Stimulated activated CD4-positive, alpha-beta T cell treated with anti-CD3 and anti-CD28 coated beads, Interleukin-12 subunit alpha, Interleukin-12 subunit beta, amount 100 ng/mL, for 48 hours (primary cell): ENCODE data around the gene BIRC6.
"Not testable (repeated sequence)": the region's sequence is repeated elsewhere in the genome, so short reads cannot be mapped to it uniquely, and the experiment has no call there.

Experiments used
- DNase-seq, 3 donors: peaks; one replicate each; pipeline ENCODE4 v3.0.0-alpha.2; 2020; ENCODE audit warnings: low read depth in 2 of 3, low spot score in 1 of 3

BIRC6 gene

GRCh38 chr2:32611771-32612170 lies 254.9 kb downstream of the BIRC6 start:
- no peak for DNase-seq

DNA sequence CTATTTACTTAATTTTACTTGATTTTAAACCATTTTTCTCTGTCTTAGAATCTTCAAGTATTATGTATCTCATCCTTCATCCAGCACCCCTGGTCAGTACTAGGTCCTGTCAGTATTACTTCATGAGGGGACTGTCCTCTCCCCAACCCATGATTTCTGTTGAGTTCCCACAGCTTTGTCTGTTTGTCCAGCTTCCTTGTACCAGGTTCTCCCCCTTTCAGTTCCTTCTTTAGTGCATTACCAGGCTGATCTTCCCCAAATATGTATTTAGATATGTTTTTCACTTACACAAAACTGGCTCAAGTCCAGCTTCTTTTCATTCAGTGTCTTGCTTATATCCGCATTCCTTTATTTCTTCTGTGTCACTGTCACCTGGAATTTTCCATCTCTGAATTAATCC lies 257.3 kb downstream of the BIRC6 start:
- DNase-seq: no peak

GRCh38 chr2:32617599-32618189 lies 260.9 kb downstream of the BIRC6 start:
- DNase-seq: no peak

DNA sequence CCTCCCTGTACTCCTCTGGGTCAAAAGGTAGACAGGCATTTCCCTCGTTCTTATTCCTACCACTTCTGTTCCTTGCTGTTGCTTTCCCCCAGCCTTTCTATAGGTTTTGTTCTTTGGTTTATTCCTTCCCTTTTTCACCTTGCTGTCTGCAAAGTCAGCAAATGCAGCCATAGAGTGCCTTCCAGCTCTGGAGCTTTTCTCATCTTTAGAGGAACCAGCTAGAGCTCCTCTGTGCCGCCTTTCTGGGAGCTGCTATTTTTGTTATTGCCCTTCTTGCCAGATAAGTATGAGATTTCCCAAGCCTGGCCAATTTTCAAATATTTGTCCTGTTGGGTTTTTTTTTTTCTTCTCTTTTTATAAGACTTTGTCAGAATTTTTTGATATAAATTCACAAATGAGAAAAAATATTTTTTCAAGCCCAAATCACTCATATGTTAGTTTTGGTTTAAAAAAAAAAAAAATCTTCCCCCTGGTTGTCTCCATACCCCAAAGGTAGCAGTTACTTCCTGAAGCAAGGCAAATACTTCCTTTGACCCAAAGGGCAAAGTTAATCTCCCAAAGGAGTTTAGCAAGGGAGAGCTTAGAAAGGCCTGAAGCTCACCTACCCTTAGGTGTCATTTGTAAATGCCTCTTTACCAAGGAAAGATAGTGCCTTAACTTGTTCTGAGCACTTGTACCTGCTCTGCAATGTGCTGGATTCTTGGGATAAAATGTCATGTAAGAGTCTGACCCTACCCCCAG lies 265.9 kb downstream of the BIRC6 start:
- no peak for DNase-seq

GRCh38 chr2:32623311-32623706 lies 266.5 kb downstream of the BIRC6 start:
- no peak for DNase-seq

DNA sequence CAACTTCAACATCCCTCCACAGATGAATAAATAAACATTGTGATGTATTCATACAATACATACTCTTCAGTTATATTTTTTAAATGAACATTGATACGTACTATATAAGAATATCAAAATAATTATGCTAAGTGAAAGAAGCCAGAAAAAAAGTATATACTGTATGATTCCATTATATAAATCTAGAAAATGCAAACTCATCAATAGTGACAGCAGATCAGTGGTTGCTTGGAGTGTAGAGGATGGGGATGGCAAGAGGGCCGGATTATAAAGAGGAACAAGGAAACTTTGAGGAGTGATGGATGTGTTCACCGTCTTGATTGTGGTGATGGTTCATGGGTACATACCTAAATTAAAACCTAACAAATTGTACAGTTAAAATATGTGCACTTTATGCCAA lies 268.0 kb downstream of the BIRC6 start:
- DNase-seq: no peak

GRCh38 chr2:32626639-32627221 lies 269.9 kb downstream of the BIRC6 start:
- no peak for DNase-seq

DNA sequence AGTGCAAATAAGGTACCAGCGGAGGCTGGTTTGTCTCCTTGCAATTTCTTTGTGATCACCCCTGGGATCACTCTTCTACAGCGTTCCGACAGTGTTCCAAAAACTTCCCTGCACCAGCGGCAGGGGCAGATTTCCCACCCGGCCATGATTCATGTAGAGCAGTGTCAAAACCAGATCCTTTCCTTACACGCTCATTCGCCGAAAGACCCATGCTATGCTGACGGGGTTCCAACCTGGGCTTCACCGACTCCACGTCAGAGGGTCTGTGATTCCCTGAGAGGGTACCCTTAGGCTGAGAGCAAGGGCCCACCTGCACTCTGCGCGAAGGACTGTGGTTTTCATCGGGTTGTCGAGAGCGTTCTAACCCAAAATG lies 270.6 kb downstream of the BIRC6 start:
- DNase-seq: peak in 1 of 3 donors; percentile 19

- DNase-seq: peak; percentile 91 to 95 (median 92)
Observed at GRCh38 chr2:32627814-32628579, 271.2 kb downstream of the BIRC6 start, which contains the start of gene TTC27. Gene TTC27, plus strand, starts transcription at chr2:32628050. Its CDS starts 243 bp downstream, at chr2:32628293.

- DNase-seq: peak in 2 of 3 donors; percentile 14 to 34
Observed at GRCh38 chr2:32632089-32632488, 275.3 kb downstream of the BIRC6 start.

DNA sequence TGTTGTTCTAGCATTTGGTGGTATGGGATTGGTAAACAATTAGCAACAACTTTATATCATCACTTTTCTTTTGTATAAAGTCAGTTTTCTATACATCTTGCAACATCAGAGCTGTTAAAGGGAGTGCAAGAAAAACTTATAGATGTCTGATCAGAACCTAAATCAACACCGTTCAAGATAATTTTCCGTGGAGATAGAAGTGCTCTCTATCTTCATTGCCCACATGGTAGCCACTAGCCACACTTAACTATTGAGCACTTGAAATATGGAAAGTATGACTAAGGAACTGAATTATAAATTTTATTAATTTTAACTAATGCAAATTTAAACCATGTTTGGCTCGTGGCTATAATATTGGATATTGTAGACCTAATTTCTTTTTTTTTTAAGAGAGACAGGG lies 276.2 kb downstream of the BIRC6 start:
- no peak for DNase-seq

DNA sequence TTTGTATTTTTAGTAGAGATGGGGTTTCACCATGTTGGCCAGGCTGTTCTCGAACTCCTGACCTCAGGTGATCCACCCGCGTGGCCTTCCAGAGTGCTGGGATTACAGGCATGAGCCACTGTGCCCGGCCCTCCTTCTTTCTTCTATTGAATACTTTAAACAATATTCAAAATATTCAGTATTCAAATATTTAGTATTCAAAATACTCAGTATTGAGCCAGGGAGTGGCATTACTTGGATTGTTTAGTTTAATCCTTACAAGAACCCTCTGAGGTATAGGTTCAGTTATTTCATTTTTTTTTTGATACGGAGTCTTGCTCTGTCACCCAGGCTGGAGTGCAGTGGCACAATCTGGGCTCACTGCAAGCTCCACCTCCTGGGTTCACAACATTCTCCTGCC lies 281.7 kb downstream of the BIRC6 start:
- not testable (repeated sequence) for DNase-seq

DNA sequence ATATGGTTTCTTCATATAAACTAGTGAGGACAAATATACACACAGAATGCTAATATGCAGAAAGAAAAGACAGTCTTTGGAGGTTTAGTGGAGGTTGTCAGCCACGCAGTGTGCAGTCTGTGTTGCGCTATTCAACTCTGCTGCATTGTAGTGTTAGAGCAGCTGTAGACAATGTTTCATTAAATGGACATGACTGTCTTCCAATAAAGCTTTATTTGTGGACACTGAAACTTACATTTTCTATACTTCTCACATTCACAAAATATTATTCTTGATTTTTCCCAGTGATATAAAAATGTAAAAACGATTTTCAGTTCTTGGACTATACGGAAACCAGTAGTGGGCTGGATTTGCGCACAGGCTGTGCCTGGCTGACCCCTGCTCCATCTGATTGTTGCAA lies 284.4 kb downstream of the BIRC6 start:
- DNase-seq: no peak

- no peak for DNase-seq
Observed at GRCh38 chr2:32647180-32647651, 290.4 kb downstream of the BIRC6 start.

DNA sequence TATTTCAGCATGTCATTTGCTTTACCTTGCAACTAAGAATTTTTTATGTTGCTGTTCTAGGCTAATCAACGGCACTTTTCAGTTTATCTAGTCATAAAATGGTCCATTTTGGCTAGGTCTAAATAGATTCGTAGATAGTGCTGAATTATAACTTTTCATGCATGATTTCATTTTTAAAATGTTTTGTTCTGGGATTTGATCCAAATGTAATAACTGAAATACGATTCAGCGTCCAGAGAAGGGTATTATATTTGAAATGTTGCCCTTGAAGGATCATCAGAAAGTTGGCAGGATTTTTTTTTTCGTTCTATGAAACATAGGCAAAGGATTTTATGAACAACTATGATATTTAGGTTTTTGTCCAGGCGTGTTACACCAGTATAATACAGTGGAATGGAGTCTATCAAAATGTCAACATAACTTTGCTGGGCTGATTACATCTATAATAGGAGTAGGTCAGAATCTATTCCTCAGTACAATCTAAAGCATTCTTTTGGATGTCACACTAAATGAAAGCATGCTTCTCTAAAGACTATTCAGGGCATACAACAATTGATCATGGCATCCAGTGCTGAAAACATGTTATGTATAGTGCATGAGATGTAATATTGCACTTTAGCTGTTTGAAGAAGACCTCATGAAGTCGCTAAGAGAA lies 295.9 kb downstream of the BIRC6 start:
- no peak for DNase-seq

DNA sequence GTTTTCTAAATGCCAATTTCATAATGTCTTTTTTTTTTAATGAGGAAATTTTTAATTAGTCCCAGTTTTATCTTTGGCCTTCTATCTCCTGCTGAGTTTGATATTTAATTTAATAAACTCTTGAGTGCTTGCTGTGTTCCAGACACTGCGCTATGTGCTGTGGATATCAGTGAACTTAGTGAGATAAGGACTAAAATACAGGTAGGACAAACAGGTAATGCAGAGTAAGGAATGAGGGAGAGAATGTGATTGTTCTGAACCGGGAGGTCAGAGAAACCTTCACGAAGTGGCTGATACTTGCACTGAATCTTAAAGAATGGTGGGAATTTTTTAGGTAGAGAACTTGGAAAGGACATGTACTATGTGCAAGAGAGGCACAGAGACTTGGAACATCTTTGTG lies 299.2 kb downstream of the BIRC6 start:
- DNase-seq: no peak

- DNase-seq: no peak
Observed at GRCh38 chr2:32663864-32664263, 307.0 kb downstream of the BIRC6 start.

GRCh38 chr2:32666704-32667103 lies 309.9 kb downstream of the BIRC6 start:
- DNase-seq: no peak

- DNase-seq: no peak
Observed at GRCh38 chr2:32668254-32668653, 311.4 kb downstream of the BIRC6 start.
